Left colon (tissue), 2 donors: ENCODE data around the gene RNF166. TPM values are rescaled to one million over a fixed set of nuclear protein-coding genes. Genes with fewer than 3 reads are reported as not detected.
A peak's percentile ranks its signal among the peaks of the same experiment; 100 is the strongest.

Source experiments
- ATAC-seq: fragments of 200-7000 bp; cut with Tn5 transposase; one replicate; pipeline ENCODE4 v1.9.1; 2020; ENCODE audit warnings: mild to moderate bottlenecking, moderate library complexity
- DNase-seq, 2 donors: peaks; one replicate each; pipeline ENCODE4 v3.0.0-alpha.2; 2020
- intact Hi-C, 2 donors: fragments of 100-400 bp; cut with DNase I in 1 of 2; cut with micrococcal nuclease in 1 of 2; formaldehyde crosslinking; loops; one replicate each; pipeline versions ENCODE4 v1.11.2 to v1.14.0; 2022; cut with DNase I, micrococcal nuclease
- microRNA-seq, 2 donors: library from miRNA; unstranded; fragments of <30 nt; microRNA quantifications; one replicate each; pipeline versions ENCODE4 v1.1.0 to v1.2.0, GENCODE V29; 2020
- total RNA-seq, 2 donors: library from RNA; stranded (reverse); fragmentation: NEBNext Ultra II Directional; extraction: Animal tissue kit (Norgen Biotek cat#: 25700); gene quantifications; one replicate each; pipeline ENCODE4 v1.2.1, GENCODE V29; 2021
- donor health status: DM: no; HTN: no; CAD: no.
- donor health status: DM: yes; HTN: yes; CAD: no.

Gene RNF166
- total RNA-seq, 2 donors from 2014 or later = 11.4 to 12.0 TPM

DNA sequence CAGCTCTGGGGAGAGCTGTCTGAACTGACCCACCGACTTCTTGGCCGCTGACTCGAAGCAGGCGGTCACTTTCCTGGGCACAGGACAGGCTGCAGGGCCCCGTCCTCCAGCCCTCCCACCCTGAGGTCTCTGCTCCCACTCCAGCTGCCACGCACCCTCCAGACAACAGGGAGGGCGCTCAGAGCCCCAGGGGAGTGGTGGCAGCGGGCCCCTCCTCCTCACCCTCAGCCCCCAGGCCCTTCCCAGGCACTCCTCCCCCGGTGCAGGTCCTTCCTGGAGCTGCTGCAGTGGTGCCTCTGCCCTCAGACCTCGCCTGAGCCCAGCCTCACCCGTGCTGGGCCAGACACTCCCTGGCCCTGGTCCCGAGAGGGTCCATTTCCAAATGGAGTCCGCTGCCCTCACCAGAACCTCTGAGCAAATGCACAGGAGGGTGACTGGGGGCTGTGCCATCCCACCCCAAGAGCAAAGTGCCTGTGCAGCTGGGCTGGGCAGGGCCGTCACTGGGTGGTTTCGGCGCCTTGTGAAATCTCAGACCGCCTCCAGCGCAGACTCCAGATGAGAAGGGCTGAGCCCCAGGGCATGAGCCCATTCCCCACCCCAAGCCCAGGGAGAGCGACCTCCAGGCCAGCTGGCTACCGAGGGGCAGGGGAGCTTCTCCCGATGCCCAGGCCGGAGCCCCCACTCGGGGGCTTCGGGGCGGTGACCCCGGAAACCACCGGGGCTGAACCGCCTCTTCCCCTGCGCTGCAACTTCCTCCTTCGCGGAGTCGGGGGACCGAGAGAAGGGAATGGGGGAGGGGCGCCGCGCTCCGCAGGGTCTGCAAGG, 56.1 kb downstream of the RNF166 start:
- ATAC-seq = peak; percentile 56
- intact Hi-C loops = no loop called here
- DNase-seq = peak; percentile 62 to 80

DNA sequence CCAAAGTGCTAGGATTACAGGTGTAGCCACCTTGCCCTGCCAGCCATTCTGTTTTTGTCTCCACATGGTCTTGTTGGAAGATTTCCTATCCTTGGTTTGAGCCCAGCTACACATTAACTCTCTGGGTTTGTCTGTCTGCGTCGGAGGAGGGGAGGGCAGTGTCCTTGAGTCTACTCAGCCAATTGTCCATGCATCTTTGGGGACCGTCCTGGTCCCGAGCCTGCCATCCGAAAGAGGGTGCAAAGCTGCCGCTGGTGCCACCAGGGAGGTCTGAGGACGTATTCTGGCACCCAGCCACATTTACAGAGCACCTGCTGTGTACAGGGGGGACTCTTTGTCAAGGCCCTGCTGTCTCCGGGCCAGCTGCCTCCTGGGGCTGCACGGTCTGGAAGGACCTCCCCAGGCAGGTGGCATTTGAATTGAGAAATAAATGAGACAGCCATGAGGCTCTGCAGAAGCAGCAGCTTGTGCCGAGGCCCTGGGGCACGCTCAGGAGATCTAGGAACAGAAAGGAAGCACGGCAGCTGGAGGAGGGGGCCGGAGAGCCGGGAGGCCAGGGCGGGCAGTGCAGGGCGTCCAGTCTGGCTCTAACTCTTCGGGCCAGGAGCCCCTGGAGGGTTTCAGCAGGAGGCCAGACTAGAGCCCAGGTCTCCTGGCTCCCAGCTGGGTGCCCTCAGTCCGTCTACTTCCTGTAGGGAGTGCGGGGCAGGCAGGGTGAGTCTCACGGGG, 56.8 kb downstream of the RNF166 start:
- peak; percentile 18 for ATAC-seq
- DNase-seq = no peak
- intact Hi-C loops = no loop called here

DNA sequence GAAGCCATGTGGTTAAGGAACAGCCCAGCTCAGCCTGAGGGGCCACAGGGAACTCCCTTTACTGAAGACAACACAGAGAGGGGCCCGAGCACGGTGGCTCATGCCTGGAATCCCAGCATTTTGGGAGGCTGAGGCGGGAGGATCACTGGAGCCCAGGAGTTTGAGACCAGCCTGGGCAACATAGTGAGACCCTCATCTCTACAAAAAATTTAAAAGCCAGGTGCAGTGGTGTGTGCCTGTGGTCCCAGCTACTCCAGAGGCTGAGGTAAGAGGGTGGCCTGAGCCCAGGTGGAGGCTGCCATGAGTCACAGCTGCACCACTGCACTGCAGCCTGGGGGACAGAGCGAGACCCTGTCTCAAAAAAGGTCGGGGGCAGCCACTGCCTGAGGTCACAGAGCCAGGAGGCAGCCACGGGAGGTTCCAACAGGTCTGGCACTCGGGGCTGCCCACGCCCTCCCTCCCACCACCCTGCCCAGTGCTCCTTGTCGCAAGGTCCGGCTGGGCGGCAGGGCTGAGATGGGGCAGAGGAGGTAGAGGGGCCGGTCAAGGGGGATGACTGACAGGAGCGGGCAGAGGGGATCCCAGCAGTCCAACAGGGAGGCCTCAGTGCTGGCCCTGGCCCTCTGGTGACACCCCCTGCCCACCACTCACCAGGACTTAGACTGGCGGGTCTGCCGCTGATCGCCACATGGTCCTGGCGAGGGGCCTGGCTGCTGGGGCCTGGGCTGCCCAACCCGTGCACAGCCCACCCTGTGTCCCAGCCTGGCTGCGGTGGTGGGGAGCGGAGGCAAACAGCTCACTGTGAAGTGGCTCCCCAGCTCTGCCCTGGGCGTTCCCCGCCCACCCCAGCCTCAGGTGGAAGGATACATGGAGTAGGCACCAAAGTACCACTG, 58.8 kb downstream of the RNF166 start:
- intact Hi-C loops = no loop called here
- DNase-seq (no peak), ATAC-seq (no peak)

Small RNA genes lying within 50 kb of the gene (microRNA-seq; reads per million reads assigned to microRNA genes)
- 0 to 0.53 reads per million in 2 donors for gene MIR4722

Other genes with a start within 250 kb of the RNF166 start
- 10 to 100 TPM; 32.6 to 43.7 TPM for gene ZC3H18, start 136.0 kb downstream of the RNF166 start, total RNA-seq
- not detected for gene IL17C, start 67.8 kb downstream of the RNF166 start, total RNA-seq
- gene CYBA, start 55.4 kb downstream of the RNF166 start, total RNA-seq = 100 to 1,000 TPM; 277 to 382 TPM
- gene MVD, start 43.3 kb downstream of the RNF166 start, total RNA-seq = 100 to 1,000 TPM in 1 of 2 donors, 10 to 100 TPM in 1; 74.3 to 191 TPM
- under 1 TPM; 0.15 to 0.92 TPM for gene SNAI3, start 19.9 kb downstream of the RNF166 start, total RNA-seq
- gene CTU2, start 95 bp upstream of the RNF166 start, total RNA-seq = 10 to 100 TPM in 1 of 2 donors, 1 to 10 TPM in 1; 9.8 to 15.0 TPM
- 100 to 1,000 TPM; 118 to 146 TPM for gene PIEZO1, start 78.8 kb upstream of the RNF166 start, total RNA-seq
- 10 to 100 TPM in 1 of 2 donors, 1 to 10 TPM in 1; 6.8 to 14.8 TPM for gene CDT1, start 97.4 kb upstream of the RNF166 start, total RNA-seq
- gene APRT, start 105.5 kb upstream of the RNF166 start, total RNA-seq = 100 to 1,000 TPM; 112 to 199 TPM
- 10 to 100 TPM; 39.1 to 43.5 TPM for gene GALNS, start 150.5 kb upstream of the RNF166 start, total RNA-seq
- gene TRAPPC2L, start 150.7 kb upstream of the RNF166 start, total RNA-seq = 10 to 100 TPM; 37.0 to 44.4 TPM
- gene PABPN1L, start 160.3 kb upstream of the RNF166 start, total RNA-seq = not detected